ENCODE data around the gene GARIN5A. TPM values are rescaled to one million over a fixed set of nuclear protein-coding genes. Genes with fewer than 3 reads are reported as not detected.

GARIN5A gene
- total RNA-seq, 2 donors from 2014 or later, result 5.9 to 16.8 TPM

DNA sequence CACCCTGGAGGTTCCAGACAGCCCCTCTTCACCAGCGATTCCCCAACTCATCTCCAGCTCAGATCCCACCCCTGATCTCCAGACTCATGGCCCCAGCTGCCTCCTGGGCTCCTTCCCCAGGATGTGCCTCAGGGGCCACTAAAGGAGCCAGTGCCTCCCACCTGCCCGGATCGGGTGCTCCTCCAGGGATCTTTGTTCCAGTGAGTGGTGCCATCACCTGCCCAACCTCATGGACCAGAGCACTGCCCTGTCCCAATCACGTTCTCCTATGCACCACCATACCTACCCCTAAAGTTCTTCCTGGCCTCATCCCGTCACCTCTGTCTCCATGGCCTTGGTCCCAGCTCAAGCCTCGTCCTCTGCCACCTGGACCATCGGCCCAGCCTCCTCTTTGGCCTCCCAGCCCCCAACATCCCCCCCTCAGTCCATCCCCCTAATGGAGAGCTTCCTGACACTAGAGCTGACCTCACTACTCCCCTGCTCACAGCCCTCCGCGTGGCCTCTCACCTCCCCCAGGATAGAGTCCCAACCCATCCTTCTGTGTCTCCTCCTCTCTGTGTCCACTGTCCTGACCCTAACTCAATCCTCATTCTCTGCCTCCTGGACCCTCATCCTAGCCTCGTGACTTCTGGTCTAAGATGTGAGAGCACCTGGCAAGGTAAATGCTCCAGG, 8.8 kb upstream of the GARIN5A start:
- Histone ChIP-seq H3K36me3 (peaks cover 0 to 8% of the 10 kb centered on the region in 2 donors), H3K27ac (no peak overlapping the region), H3K27me3 (replicated peaks; ENCODE audit: insufficient read depth) (no peaks in the 10 kb centered on the region), H3K4me1 (replicated peaks) (no peaks in the 10 kb centered on the region), H3K9me3 (no peaks in the 10 kb centered on the region), H3K4me3 (no peak overlapping the region)
- no peak for DNase-seq (ENCODE audit: low spot score)
- intact Hi-C loops (cut with DNase I), result no loop called here
- TF ChIP-seq, protein P1, sequence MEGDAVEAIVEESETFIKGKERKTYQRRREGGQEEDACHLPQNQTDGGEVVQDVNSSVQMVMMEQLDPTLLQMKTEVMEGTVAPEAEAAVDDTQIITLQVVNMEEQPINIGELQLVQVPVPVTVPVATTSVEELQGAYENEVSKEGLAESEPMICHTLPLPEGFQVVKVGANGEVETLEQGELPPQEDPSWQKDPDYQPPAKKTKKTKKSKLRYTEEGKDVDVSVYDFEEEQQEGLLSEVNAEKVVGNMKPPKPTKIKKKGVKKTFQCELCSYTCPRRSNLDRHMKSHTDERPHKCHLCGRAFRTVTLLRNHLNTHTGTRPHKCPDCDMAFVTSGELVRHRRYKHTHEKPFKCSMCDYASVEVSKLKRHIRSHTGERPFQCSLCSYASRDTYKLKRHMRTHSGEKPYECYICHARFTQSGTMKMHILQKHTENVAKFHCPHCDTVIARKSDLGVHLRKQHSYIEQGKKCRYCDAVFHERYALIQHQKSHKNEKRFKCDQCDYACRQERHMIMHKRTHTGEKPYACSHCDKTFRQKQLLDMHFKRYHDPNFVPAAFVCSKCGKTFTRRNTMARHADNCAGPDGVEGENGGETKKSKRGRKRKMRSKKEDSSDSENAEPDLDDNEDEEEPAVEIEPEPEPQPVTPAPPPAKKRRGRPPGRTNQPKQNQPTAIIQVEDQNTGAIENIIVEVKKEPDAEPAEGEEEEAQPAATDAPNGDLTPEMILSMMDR (IDR thresholded peaks at IDR 0.05), result no peak
- TF ChIP-seq POLR2AphosphoS5 (IDR thresholded peaks at IDR 0.05) (no peak), POLR2A (IDR thresholded peaks at IDR 0.05) (no peak)
- WGBS, result 82% methylated on average over 10 of the region's 10 CpGs

DNA sequence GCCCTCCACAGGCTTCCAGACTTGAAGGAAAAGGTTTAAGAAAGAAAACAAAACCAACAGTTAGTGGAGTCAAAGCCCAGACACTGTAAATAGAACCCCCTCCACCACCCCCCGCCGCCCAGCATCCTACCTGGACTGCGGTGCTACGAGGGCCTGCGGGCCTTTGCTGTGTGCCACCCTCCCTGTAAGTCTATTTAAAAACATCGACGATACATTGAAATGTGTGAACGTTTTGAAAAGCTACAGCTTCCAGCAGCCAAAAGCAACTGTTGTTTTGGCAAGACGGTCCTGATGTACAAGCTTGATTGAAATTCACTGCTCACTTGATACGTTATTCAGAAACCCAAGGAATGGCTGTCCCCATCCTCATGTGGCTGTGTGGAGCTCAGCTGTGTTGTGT, 6.3 kb upstream of the GARIN5A start:
- no peak for TF ChIP-seq POLR2AphosphoS5 (IDR thresholded peaks at IDR 0.05)
- TF ChIP-seq, protein P1 (IDR thresholded peaks at IDR 0.05), result no peak
- no peak for TF ChIP-seq POLR2A (IDR thresholded peaks at IDR 0.05)
- no peaks in the 10 kb centered on the region for H3K9me3 ChIP-seq
- H3K4me3 ChIP-seq, result no peak overlapping the region
- 83% methylated on average over 10 of the region's 10 CpGs for WGBS
- intact Hi-C loops (cut with DNase I), result no loop called here
- no peak overlapping the region for H3K27ac ChIP-seq
- no peaks in the 10 kb centered on the region for H3K27me3 ChIP-seq (replicated peaks; ENCODE audit: insufficient read depth)
- peaks cover 0 to 16% of the 10 kb centered on the region in 2 donors for H3K36me3 ChIP-seq
- DNase-seq (ENCODE audit: low spot score), result no peak
- no peaks in the 10 kb centered on the region for H3K4me1 ChIP-seq (replicated peaks)

DNA sequence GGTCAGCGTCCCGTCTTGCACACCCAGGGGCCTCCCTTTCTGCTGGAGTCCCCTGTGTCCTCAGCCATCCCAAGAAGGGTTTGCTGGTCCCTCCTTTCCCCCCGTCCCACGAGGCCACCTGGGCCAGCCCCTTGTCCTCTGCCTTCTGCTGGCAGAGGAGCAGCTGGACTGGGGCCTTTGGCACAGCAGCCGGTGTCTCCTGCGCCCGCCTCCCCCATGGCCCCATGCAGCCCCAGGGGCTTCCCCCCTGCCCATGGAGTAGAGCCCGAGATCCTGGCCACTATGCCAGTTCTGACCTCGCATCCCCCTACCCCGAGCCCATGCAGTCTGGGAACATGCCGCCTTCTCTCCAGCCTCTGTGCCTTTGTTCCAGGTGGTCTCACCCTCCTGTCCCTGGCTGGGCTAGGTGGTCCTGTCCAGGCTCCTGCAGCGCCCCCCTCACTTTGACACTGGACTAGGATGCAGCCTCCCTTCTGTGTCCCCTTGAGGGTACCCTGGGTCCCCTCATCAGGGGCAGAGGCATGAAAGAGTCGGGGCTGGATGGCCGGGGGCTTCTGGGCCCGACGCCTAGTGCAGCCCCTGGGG, 5.7 kb upstream of the GARIN5A start:
- no peak for TF ChIP-seq POLR2A (IDR thresholded peaks at IDR 0.05)
- TF ChIP-seq POLR2AphosphoS5 (IDR thresholded peaks at IDR 0.05), result no peak
- TF ChIP-seq, protein P1 (IDR thresholded peaks at IDR 0.05), result no peak
- no peak overlapping the region for H3K4me3 ChIP-seq
- 81% methylated on average over 16 of the region's 16 CpGs for WGBS
- H3K27ac ChIP-seq, result no peak overlapping the region
- peaks cover 2% of the 10 kb centered on the region for H3K4me1 ChIP-seq (replicated peaks)
- peaks cover 0 to 16% of the 10 kb centered on the region in 2 donors for H3K36me3 ChIP-seq
- no peaks in the 10 kb centered on the region for H3K9me3 ChIP-seq
- H3K27me3 ChIP-seq (replicated peaks; ENCODE audit: insufficient read depth), result no peaks in the 10 kb centered on the region
- intact Hi-C loops (cut with DNase I), result no loop called here
- no peak for DNase-seq (ENCODE audit: low spot score)

DNA sequence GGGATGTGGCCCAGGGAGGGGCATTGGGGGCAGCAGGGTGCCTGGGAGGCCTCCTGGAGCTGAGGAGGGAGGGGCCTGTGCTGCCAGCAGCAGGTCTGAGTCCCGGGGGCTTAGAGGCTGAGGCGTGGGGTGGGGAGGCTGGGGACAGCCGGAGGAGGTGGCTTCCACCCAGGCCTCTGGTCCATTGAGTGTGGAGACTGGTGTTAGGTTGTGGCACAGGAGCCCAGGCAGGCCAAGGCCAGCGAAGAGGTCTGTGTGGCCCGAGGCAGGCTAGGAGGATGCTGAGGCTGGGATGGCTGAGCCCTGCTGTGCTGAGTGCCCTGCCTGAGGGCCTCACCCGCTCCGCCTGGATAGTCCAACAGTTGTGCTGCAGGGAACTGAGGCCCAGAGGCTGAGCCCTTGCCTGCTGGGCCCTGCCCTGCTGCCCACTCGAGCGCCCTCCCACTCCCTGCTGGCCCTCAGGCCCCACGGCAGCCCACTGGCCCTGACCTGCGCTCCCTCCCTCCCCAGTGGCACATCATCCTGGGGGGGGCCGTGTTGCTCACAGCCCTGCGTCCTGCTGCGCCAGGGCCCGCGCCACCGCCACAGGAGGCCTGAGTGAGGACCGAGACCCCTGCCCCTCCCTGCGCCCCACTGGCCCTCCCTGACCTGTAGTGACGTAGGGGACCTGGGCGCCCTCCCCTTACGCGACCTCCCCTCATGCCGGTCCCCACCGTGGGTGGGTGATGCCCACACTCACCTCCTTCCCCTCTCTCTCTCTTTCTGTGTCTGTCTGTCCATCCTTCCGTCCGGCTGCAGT, 4.9 kb upstream of the GARIN5A start:
- no peak for TF ChIP-seq POLR2AphosphoS5 (IDR thresholded peaks at IDR 0.05)
- TF ChIP-seq POLR2A (IDR thresholded peaks at IDR 0.05), result no peak
- TF ChIP-seq, protein P1 (IDR thresholded peaks at IDR 0.05), result no peak

More for the DNA sequence above, 4.9 kb upstream of the GARIN5A start:
- Histone ChIP-seq H3K4me1 (replicated peaks) (peaks cover 4% of the 10 kb centered on the region), H3K4me3 (no peak overlapping the region), H3K36me3 (peaks cover 0 to 16% of the 10 kb centered on the region in 2 donors), H3K9me3 (no peaks in the 10 kb centered on the region), H3K27ac (no peak overlapping the region), H3K27me3 (replicated peaks; ENCODE audit: insufficient read depth) (no peaks in the 10 kb centered on the region)
- no peak for DNase-seq (ENCODE audit: low spot score)
- WGBS, result 89% methylated on average over 27 of the region's 27 CpGs
- intact Hi-C loops (cut with DNase I), result no loop called here
